Duodenal mucosa (tissue), 2 donors: ENCODE measurements around the gene MSRB2.

Source experiments
- H3K27ac ChIP-seq: one replicate; pipeline ENCODE4 v1.7.0; 2013; ENCODE audit warnings: low read depth, low read length
- H3K27me3 ChIP-seq, 2 donors: one replicate each; pipeline ENCODE4 v1.7.0; 2013; ENCODE audit warnings: low read length in 2 of 2, control low read depth in 1 of 2; ENCODE audit not compliant: insufficient read depth in 2 of 2, control insufficient read depth in 1 of 2
- H3K36me3 ChIP-seq, 2 donors: one replicate each; pipeline ENCODE4 v1.7.0; 2013; ENCODE audit warnings: low read length in 2 of 2, control low read depth in 1 of 2; ENCODE audit not compliant: insufficient read depth in 2 of 2, control insufficient read depth in 1 of 2
- H3K4me1 ChIP-seq, 2 donors: one replicate each; pipeline ENCODE4 v1.7.0; 2013; ENCODE audit warnings: low read length in 2 of 2, control low read depth in 1 of 2; ENCODE audit not compliant: insufficient read depth in 2 of 2, control insufficient read depth in 1 of 2
- H3K4me3 ChIP-seq, 2 donors: one replicate each; pipeline ENCODE4 v1.7.0; 2013; ENCODE audit warnings: low read length in 2 of 2, low read depth in 1 of 2
- H3K9ac ChIP-seq, 2 donors: one replicate each; pipeline ENCODE4 v1.7.0; 2013; ENCODE audit warnings: low read length in 2 of 2, low read depth in 1 of 2
- H3K9me3 ChIP-seq, 2 donors: one replicate each; pipeline ENCODE4 v1.7.0; 2013; ENCODE audit warnings: low read length in 2 of 2, control low read depth in 1 of 2; ENCODE audit not compliant: control insufficient read depth in 1 of 2

Gene MSRB2

DNA sequence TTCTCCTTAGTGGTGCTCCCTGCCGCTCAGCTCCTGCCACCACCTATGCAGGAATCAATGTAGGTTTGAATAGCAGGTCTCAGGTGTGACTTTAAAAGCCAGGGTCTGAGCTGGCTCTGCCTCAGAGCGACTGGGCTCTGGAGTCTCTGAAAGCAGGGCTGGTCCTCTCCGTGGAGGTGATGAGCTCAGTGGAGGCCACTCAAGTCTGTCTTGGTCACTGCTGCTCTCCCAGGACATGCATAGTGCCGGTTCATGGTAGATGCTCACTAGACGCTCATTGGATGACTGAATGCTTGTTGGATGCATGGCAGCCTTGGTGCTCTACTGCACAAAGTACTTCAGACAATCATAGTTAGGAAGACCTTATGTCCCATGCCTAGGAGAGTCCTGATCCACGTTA lies 51.7 kb downstream of the MSRB2 start:
- no peak overlapping the region for H3K27ac ChIP-seq
- H3K4me1 ChIP-seq = no peaks in the 10 kb centered on the region
- no peak overlapping the region for H3K4me3 ChIP-seq
- H3K9me3 ChIP-seq = no peaks in the 10 kb centered on the region
- H3K9ac ChIP-seq = no peak overlapping the region
- no peaks in the 10 kb centered on the region for H3K27me3 ChIP-seq
- H3K36me3 ChIP-seq = no peaks in the 10 kb centered on the region

DNA sequence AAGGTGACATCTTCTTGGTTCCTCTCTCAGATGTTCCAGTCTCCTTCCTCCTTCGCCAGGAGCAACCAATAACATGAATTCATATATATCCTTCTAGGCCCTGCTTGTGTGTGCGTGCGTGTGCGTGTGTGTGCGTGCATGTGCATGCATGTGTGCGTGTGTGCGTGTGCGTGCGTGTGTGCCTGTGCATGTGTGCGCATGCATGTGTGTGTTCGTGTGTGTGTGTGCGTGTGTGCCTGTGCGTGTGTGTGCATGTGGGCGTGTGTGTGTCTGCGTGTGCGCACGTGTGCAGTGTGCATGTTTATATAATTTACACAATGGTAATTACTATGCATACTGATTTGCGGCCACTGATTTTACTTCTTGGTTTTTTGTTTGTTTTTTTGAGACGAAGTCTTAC lies 52.8 kb downstream of the MSRB2 start:
- Histone ChIP-seq H3K4me1 (no peaks in the 10 kb centered on the region), H3K9ac (no peak overlapping the region), H3K27me3 (no peaks in the 10 kb centered on the region), H3K27ac (no peak overlapping the region), H3K36me3 (no peaks in the 10 kb centered on the region), H3K4me3 (no peak overlapping the region), H3K9me3 (no peaks in the 10 kb centered on the region)

DNA sequence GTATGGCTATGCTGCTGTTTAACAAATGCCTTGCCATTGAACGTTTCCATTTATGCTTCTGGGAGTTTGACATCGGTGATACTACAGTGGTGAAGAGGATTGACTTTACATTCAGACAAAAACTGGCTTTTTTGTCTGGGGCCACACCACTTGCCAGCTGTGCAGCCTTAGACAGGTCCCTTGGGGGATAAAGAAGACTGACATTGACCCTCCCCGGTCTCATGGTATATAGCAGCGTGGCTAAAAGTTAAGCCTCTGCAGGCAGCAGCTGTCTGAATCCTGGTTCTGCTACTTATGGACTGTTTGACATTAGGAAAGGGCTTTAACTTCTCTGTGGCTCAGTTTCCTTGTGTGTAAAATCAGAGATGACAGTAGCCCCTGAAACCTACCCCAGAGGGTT lies 54.7 kb downstream of the MSRB2 start:
- no peaks in the 10 kb centered on the region for H3K27me3 ChIP-seq
- no peak overlapping the region for H3K27ac ChIP-seq
- H3K9me3 ChIP-seq = no peaks in the 10 kb centered on the region
- no peak overlapping the region for H3K9ac ChIP-seq
- H3K4me3 ChIP-seq = no peak overlapping the region
- H3K4me1 ChIP-seq = no peaks in the 10 kb centered on the region
- H3K36me3 ChIP-seq = no peaks in the 10 kb centered on the region

GRCh38 chr10:23150610-23151009 lies 55.2 kb downstream of the MSRB2 start:
- H3K27me3 ChIP-seq = no peaks in the 10 kb centered on the region
- no peak overlapping the region for H3K4me3 ChIP-seq
- no peak overlapping the region for H3K9ac ChIP-seq
- H3K9me3 ChIP-seq = no peaks in the 10 kb centered on the region
- no peaks in the 10 kb centered on the region for H3K4me1 ChIP-seq
- H3K36me3 ChIP-seq = no peaks in the 10 kb centered on the region
- H3K27ac ChIP-seq = no peak overlapping the region

DNA sequence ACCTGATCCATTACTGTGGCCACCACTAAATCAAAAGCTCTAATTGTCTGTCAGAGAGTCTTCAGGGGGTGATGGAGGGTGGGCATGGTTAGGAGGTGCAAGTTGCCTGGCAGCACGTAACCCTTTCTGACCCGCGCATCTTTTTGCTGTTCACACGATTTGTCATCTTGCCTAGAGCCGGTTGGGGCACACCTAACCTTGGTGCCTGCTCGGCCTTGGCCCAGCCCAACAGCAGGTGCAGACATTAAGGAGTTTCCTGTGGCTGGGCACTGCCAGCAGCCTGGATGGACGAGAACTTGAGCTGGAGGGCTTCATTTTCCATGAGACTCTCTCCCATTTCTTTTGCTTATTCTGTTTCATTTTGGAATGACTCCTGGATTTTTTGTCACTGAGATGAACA lies 55.7 kb downstream of the MSRB2 start:
- Histone ChIP-seq H3K27me3 (no peaks in the 10 kb centered on the region), H3K4me1 (no peaks in the 10 kb centered on the region), H3K36me3 (no peaks in the 10 kb centered on the region), H3K9ac (no peak overlapping the region), H3K4me3 (no peak overlapping the region), H3K27ac (no peak overlapping the region), H3K9me3 (no peaks in the 10 kb centered on the region)

- Histone ChIP-seq H3K4me1 (peaks cover 0 to 4% of the 10 kb centered on the region in 2 donors), H3K9me3 (no peaks in the 10 kb centered on the region), H3K4me3 (no peak overlapping the region), H3K36me3 (no peaks in the 10 kb centered on the region), H3K27me3 (peaks cover 0 to 5% of the 10 kb centered on the region in 2 donors), H3K9ac (no peak overlapping the region), H3K27ac (no peak overlapping the region)
Observed at GRCh38 chr10:23155169-23155568, 59.8 kb downstream of the MSRB2 start.

DNA sequence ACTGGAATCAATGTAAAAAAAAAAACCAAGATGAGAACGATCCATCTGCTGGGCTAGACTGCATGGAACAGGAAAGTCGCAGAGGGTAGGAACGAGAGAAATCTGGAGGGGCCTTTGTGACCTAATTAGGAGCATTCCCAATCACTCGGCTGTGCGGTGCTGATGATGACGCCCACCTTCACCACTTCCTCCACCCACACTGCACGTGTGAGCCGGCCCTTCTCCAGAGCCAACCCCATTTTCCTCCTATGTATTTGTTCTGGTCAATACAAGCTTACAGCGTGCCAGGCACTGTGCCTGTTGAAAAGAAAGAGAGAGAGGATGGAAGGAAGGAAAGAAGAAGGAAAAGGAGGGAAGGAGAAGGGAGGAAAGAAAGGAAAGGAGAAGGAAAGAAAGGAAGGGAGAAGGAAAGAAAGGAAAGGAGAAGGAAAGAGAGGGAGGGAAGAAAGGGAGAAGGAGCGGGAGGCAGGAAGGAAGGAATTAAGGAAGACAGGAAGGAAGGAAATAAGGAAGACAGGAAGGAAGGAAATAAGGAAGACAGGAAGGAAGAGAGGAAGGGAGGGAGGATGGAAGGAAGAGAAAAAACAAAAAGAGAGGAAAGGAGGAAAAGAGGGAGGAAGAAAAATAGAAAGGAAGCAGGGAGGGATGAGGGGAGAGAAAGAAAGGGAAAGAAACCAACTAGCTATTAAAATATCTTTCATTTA lies 61.2 kb downstream of the MSRB2 start:
- Histone ChIP-seq H3K27me3 (peaks cover 0 to 5% of the 10 kb centered on the region in 2 donors), H3K27ac (no peak overlapping the region), H3K4me3 (no peak overlapping the region), H3K4me1 (peaks cover 0 to 4% of the 10 kb centered on the region in 2 donors), H3K9ac (no peak overlapping the region), H3K9me3 (no peaks in the 10 kb centered on the region), H3K36me3 (no peaks in the 10 kb centered on the region)

- H3K9me3 ChIP-seq = no peaks in the 10 kb centered on the region
- peaks cover 0 to 4% of the 10 kb centered on the region in 2 donors for H3K4me1 ChIP-seq
- H3K4me3 ChIP-seq = no peak overlapping the region
- no peak overlapping the region for H3K27ac ChIP-seq
- peaks cover 0 to 5% of the 10 kb centered on the region in 2 donors for H3K27me3 ChIP-seq
- no peaks in the 10 kb centered on the region for H3K36me3 ChIP-seq
- H3K9ac ChIP-seq = no peak overlapping the region
Observed at GRCh38 chr10:23157239-23157681, 61.9 kb downstream of the MSRB2 start.

GRCh38 chr10:23157691-23158369 lies 62.5 kb downstream of the MSRB2 start:
- Histone ChIP-seq H3K4me1 (peaks cover 0 to 4% of the 10 kb centered on the region in 2 donors), H3K36me3 (no peaks in the 10 kb centered on the region), H3K4me3 (no peak overlapping the region), H3K27ac (no peak overlapping the region), H3K9ac (no peak overlapping the region), H3K27me3 (peaks cover 0 to 5% of the 10 kb centered on the region in 2 donors), H3K9me3 (no peaks in the 10 kb centered on the region)

GRCh38 chr10:23158370-23158769 lies 63.0 kb downstream of the MSRB2 start:
- Histone ChIP-seq H3K4me1 (peaks cover 0 to 4% of the 10 kb centered on the region in 2 donors), H3K27me3 (peaks cover 0 to 5% of the 10 kb centered on the region in 2 donors), H3K4me3 (no peak overlapping the region), H3K27ac (no peak overlapping the region), H3K36me3 (no peaks in the 10 kb centered on the region), H3K9me3 (no peaks in the 10 kb centered on the region), H3K9ac (no peak overlapping the region)
